Measurements from ENCODE around the gene KDELR1. TPM values are rescaled to one million over a fixed set of nuclear protein-coding genes. Genes with fewer than 3 reads are reported as not detected.

The KDELR1 gene
- total and polyA plus RNA-seq, 2 donors (not counting 3 experiments of a cell fraction or from before 2014, with no cell fraction given), result 199 to 224 TPM

GRCh38 chr19:48385461-48386087, 5.8 kb downstream of the KDELR1 start:
- no TSS peak for BruUV-seq (replicated peaks)
- Histone ChIP-seq H3K79me2 (ENCODE audit: control insufficient read depth, insufficient read depth, low read length) (peaks cover 13% of the 10 kb centered on the region), H3K36me3 (ENCODE audit: control insufficient read depth in 2 of 2, extremely low read depth in 1 of 2, insufficient read depth in 2 of 2, low read length in 2 of 2) (peaks cover 32 to 48% of the 10 kb centered on the region in 2 experiments), H4K20me1 (replicated peaks; ENCODE audit: control insufficient read depth, extremely low read depth, insufficient read depth, low read length) (no peaks in the 10 kb centered on the region), H3K4me3 (replicated peaks in 1 of 3; ENCODE audit: insufficient read depth in 1 of 3, low read depth in 1 of 3, low read length in 3 of 3) (no peak overlapping the region), H2AFZ (ENCODE audit: low read depth, low read length) (no peak overlapping the region), H3K27ac (ENCODE audit: insufficient read depth, low read depth, low read length) (no peak overlapping the region), H3K4me2 (ENCODE audit: insufficient read depth, low read length) (no peak overlapping the region), H3K9me1 (replicated peaks; ENCODE audit: control insufficient read depth, extremely low read depth, insufficient read depth, low read length) (no peaks in the 10 kb centered on the region), H3K9ac (replicated peaks; ENCODE audit: extremely low read depth, insufficient read depth, low read length) (no peak overlapping the region), H3K9me3 (replicated peaks; ENCODE audit: control insufficient read depth, insufficient read depth, low read length) (no peaks in the 10 kb centered on the region), H3K4me1 (ENCODE audit: control insufficient read depth, extremely low read depth, insufficient read depth, low read length) (peaks cover 3% of the 10 kb centered on the region), H3K27me3 (ENCODE audit: control insufficient read depth in 2 of 2, insufficient read depth in 2 of 2, low read length in 2 of 2) (no peaks in the 10 kb centered on the region)
- TF ChIP-seq POLR2A (IDR thresholded peaks at IDR 0.05; ENCODE audit: low read depth, low read length) (no peak), MAX (IDR thresholded peaks at IDR 0.05; ENCODE audit: insufficient read depth, insufficient read length) (no peak), POLR2AphosphoS5 (IDR thresholded peaks at IDR 0.05; ENCODE audit: insufficient read depth, low read depth, low read length) (no peak)
- dilution Hi-C loops (cut with MboI; ENCODE audit: extremely low pct_ligation_motif_present, low sequenced_read_pairs) (no loop called here), intact Hi-C loops (cut with micrococcal nuclease) (no loop called here)
- FAIRE-seq, result no peak
- no peak for DNase-seq (ENCODE audit: low read depth, low spot score)
- POLR2A ChIA-PET, result no interaction called here
- CTCF ChIA-PET, result no interaction called here

GRCh38 chr19:48382286-48382685, 9.1 kb downstream of the KDELR1 start:
- CTCF ChIA-PET, result interaction anchor here (2.1 kb wide), 1 partner anchor 9 kb away, joined by 9 read pairs; the partner anchor contains the start of gene KDELR1
- Histone ChIP-seq H3K36me3 (ENCODE audit: control insufficient read depth in 2 of 2, extremely low read depth in 1 of 2, insufficient read depth in 2 of 2, low read length in 2 of 2) (peaks cover 22 to 36% of the 10 kb centered on the region in 2 experiments), H3K9me1 (replicated peaks; ENCODE audit: control insufficient read depth, extremely low read depth, insufficient read depth, low read length) (no peaks in the 10 kb centered on the region), H3K9me3 (replicated peaks; ENCODE audit: control insufficient read depth, insufficient read depth, low read length) (no peaks in the 10 kb centered on the region), H3K9ac (replicated peaks; ENCODE audit: extremely low read depth, insufficient read depth, low read length) (no peak overlapping the region), H3K27me3 (ENCODE audit: control insufficient read depth in 2 of 2, insufficient read depth in 2 of 2, low read length in 2 of 2) (no peaks in the 10 kb centered on the region), H3K4me3 (replicated peaks in 1 of 3; ENCODE audit: insufficient read depth in 1 of 3, low read depth in 1 of 3, low read length in 3 of 3) (no peak overlapping the region), H3K79me2 (ENCODE audit: control insufficient read depth, insufficient read depth, low read length) (no peaks in the 10 kb centered on the region), H2AFZ (ENCODE audit: low read depth, low read length) (no peak overlapping the region), H4K20me1 (replicated peaks; ENCODE audit: control insufficient read depth, extremely low read depth, insufficient read depth, low read length) (no peaks in the 10 kb centered on the region), H3K4me1 (ENCODE audit: control insufficient read depth, extremely low read depth, insufficient read depth, low read length) (no peaks in the 10 kb centered on the region), H3K27ac (ENCODE audit: insufficient read depth, low read depth, low read length) (no peak overlapping the region), H3K4me2 (ENCODE audit: insufficient read depth, low read length) (no peak overlapping the region)
- TF ChIP-seq EZH2 (IDR thresholded peaks at IDR 0.05; ENCODE audit: borderline replicate concordance, low read depth, low read length, severe bottlenecking), result no peak
- no peak for TF ChIP-seq MAX (IDR thresholded peaks at IDR 0.05; ENCODE audit: insufficient read depth, insufficient read length)
- no peak for TF ChIP-seq POLR2A (IDR thresholded peaks at IDR 0.05; ENCODE audit: low read depth, low read length)
- TF ChIP-seq GATA2 (IDR thresholded peaks at IDR 0.05; ENCODE audit: insufficient read depth, insufficient read length, low read depth, low read length), result no peak
- no peak for TF ChIP-seq CTCF (IDR thresholded peaks at IDR 0.05; ENCODE audit: extremely low read depth in 1 of 2, insufficient read depth in 1 of 2, low read depth in 1 of 2, low read length in 2 of 2)
- no peak for TF ChIP-seq JUN (IDR thresholded peaks at IDR 0.05; ENCODE audit: borderline replicate concordance, insufficient read depth, insufficient read length, low read depth)
- no peak for TF ChIP-seq POLR2AphosphoS5 (IDR thresholded peaks at IDR 0.05; ENCODE audit: insufficient read depth, low read depth, low read length)
- TF ChIP-seq MYC (IDR thresholded peaks at IDR 0.05; ENCODE audit: low read depth, low read length), result no peak
- TF ChIP-seq FOS (IDR thresholded peaks at IDR 0.05; ENCODE audit: borderline replicate concordance, insufficient read depth, low read length), result no peak
- dilution Hi-C loops (cut with MboI; ENCODE audit: extremely low pct_ligation_motif_present, low sequenced_read_pairs), result no loop called here
- POLR2A ChIA-PET, result no interaction called here
- no peak for DNase-seq (ENCODE audit: low read depth, low spot score)
- FAIRE-seq, result no peak
- no TSS peak for BruUV-seq (replicated peaks)
- intact Hi-C loops (cut with micrococcal nuclease), result no loop called here
